ENCODE data around the gene GALNT6. TPM values are rescaled to one million over a fixed set of nuclear protein-coding genes. Genes with fewer than 3 reads are reported as not detected.

Gene GALNT6
- total and polyA plus RNA-seq, 9 of the 15 experiments (the other 6 are each of a cell fraction or from before 2014, with no cell fraction given), result 1.5 to 8.6 (median 5.1) TPM

DNA sequence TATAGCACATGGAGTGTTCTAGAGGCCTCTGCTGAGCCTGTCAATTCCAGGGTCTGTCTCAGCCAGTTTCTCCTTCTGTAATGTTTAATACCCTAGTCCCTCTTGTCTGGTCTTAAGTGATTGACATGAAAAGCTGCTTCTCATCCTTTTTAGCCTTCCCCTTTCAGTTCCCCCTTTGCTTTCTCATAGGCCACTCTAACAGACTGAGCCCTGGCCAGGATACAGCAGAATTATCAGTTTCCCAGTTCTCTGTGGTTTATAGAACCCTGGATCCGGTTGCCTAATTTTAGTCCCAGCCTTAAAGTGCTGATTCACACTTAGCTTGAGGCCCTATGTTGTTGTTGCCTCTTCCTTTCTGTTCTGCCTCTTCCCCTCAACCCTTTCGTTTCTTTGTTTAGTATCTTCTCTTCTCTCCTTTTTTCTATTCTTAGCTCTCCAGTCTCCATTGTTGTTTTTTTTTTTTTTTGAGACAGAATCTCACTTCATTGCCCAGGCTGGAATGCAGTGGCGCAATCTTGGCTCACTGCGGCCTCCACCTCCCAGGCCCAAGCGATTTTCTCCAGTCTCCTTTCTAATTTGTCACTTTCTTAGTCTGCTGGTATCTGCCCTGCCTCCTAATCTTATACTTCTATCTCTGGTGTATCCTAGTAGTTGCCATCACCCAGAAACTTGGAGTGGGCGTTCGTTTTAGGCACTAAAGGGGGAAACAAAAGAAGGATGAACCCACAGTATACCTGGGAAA lies 64.3 kb downstream of the GALNT6 start (continued):
- no peak for TF ChIP-seq PBX2 (CRISPR knock-in tag; IDR thresholded peaks at IDR 0.05; ENCODE audit: low read depth)
- TF ChIP-seq PBX2 (tag; conservative IDR thresholded peaks at IDR 0.05; ENCODE audit: low read depth), result peak; percentile 39
- no peak for TF ChIP-seq ZNF347 (CRISPR knock-in tag; IDR thresholded peaks at IDR 0.05; ENCODE audit: low read depth)
- peak; percentile 90 for TF ChIP-seq SOX6 (IDR thresholded peaks at IDR 0.05)
- no peak for TF ChIP-seq SIX5 (IDR thresholded peaks at IDR 0.05; ENCODE audit: borderline replicate concordance in 1 of 2, insufficient read depth in 1 of 2, low read depth in 1 of 2, low read length in 2 of 2)
- peak; percentile 69 for TF ChIP-seq CBFA2T3 (IDR thresholded peaks at IDR 0.05)
- TF ChIP-seq, protein P1, sequence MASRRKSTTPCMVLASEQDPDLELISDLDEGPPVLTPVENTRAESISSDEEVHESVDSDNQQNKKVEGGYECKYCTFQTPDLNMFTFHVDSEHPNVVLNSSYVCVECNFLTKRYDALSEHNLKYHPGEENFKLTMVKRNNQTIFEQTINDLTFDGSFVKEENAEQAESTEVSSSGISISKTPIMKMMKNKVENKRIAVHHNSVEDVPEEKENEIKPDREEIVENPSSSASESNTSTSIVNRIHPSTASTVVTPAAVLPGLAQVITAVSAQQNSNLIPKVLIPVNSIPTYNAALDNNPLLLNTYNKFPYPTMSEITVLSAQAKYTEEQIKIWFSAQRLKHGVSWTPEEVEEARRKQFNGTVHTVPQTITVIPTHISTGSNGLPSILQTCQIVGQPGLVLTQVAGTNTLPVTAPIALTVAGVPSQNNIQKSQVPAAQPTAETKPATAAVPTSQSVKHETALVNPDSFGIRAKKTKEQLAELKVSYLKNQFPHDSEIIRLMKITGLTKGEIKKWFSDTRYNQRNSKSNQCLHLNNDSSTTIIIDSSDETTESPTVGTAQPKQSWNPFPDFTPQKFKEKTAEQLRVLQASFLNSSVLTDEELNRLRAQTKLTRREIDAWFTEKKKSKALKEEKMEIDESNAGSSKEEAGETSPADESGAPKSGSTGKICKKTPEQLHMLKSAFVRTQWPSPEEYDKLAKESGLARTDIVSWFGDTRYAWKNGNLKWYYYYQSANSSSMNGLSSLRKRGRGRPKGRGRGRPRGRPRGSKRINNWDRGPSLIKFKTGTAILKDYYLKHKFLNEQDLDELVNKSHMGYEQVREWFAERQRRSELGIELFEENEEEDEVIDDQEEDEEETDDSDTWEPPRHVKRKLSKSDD (conservative IDR thresholded peaks at IDR 0.05; ENCODE audit: low read length), result no peak
- TF ChIP-seq AFF1 (IDR thresholded peaks at IDR 0.05; ENCODE audit: low read depth in 1 of 2, partially characterized antibody in 2 of 2), result peak in 1 of 2 experiments; percentile 76
- TF ChIP-seq PTRF (tag; IDR thresholded peaks at IDR 0.05), result no peak; the same call in 1 of the 2 replicates
